ENCODE data around the gene DNAI2.

DNAI2 gene

GRCh38 chr17:74267579-74267978 lies 6.5 kb upstream of the DNAI2 start:
- H3K4me3 ChIP-seq (ENCODE audit: low read depth, low read length): no peak overlapping the region
- TF ChIP-seq CTCF (IDR thresholded peaks at IDR 0.05; ENCODE audit: insufficient read depth, low read depth, low read length, missing control alignments): no peak
- no peak for DNase-seq (ENCODE audit: low read depth)

GRCh38 chr17:74267987-74268499 lies 6.0 kb upstream of the DNAI2 start:
- no peak for TF ChIP-seq CTCF (IDR thresholded peaks at IDR 0.05; ENCODE audit: insufficient read depth, low read depth, low read length, missing control alignments)
- no peak for DNase-seq (ENCODE audit: low read depth)
- no peak overlapping the region for H3K4me3 ChIP-seq (ENCODE audit: low read depth, low read length)

- TF ChIP-seq CTCF (IDR thresholded peaks at IDR 0.05; ENCODE audit: insufficient read depth, low read depth, low read length, missing control alignments): no peak
- DNase-seq (ENCODE audit: low read depth): no peak
These were observed 5.5 kb upstream of the DNAI2 start for GRCh38 chr17:74268558-74268957.

GRCh38 chr17:74270333-74270732 lies 3.7 kb upstream of the DNAI2 start:
- H3K4me3 ChIP-seq (ENCODE audit: low read depth, low read length): no peak overlapping the region
- DNase-seq (ENCODE audit: low read depth): no peak
- TF ChIP-seq CTCF (IDR thresholded peaks at IDR 0.05; ENCODE audit: insufficient read depth, low read depth, low read length, missing control alignments): no peak

More at GRCh38 chr17:74268558-74268957, 5.5 kb upstream of the DNAI2 start:
- H3K4me3 ChIP-seq (ENCODE audit: low read depth, low read length): no peak overlapping the region

GRCh38 chr17:74271281-74271680 lies 2.8 kb upstream of the DNAI2 start:
- TF ChIP-seq CTCF (IDR thresholded peaks at IDR 0.05; ENCODE audit: insufficient read depth, low read depth, low read length, missing control alignments): no peak
- no peak for DNase-seq (ENCODE audit: low read depth)
- no peak overlapping the region for H3K4me3 ChIP-seq (ENCODE audit: low read depth, low read length)

- TF ChIP-seq CTCF (IDR thresholded peaks at IDR 0.05; ENCODE audit: insufficient read depth, low read depth, low read length, missing control alignments): no peak
- no peak for DNase-seq (ENCODE audit: low read depth)
- H3K4me3 ChIP-seq (ENCODE audit: low read depth, low read length): no peak overlapping the region
These were observed 2.0 kb upstream of the DNAI2 start for GRCh38 chr17:74271901-74272561.

- TF ChIP-seq CTCF (IDR thresholded peaks at IDR 0.05; ENCODE audit: insufficient read depth, low read depth, low read length, missing control alignments): no peak
- H3K4me3 ChIP-seq (ENCODE audit: low read depth, low read length): no peak overlapping the region
- DNase-seq (ENCODE audit: low read depth): no peak
These were observed 1.3 kb upstream of the DNAI2 start for GRCh38 chr17:74272731-74273201.

All from GM12865 (cell line).